GM12891 (cell line): Measurements from ENCODE around the gene APLP2.

Source experiments
- POLR2A ChIP-seq: IDR thresholded peaks from 2 replicates; pipeline ENCODE4 v1.6.1; 2011; ENCODE audit warnings: low read depth, low read length, control low read depth
- TAF1 ChIP-seq: IDR thresholded peaks from 2 replicates; pipeline ENCODE4 v1.6.1; 2011; ENCODE audit warnings: low read depth, low read length, control low read depth

DNA sequence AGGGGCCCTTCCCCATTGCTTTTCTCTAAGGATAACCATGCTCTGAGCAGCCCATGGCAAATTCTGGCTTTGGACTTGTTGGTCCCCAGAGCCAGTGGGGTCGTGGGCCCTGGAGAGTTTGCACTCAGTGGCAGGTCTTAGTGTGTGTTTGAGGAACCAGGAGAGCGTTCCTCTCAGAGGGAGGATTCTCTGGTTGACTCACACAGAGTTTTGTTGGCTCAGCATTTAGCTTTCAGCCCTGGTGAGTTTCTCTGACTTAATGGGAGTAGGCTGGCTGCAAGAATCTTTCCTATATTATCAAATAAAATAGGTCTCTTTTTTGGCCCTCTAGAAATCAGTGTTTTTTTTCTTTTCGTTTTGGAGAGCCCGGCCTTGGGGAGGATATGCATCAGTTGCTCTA lies 110.8 kb downstream of the APLP2 start:
- TF ChIP-seq POLR2A, result no peak
- TF ChIP-seq TAF1, result no peak
